HEK293T (cell line): ENCODE measurements around the gene ULK1.
"Not testable (repeated sequence)": the region's sequence is repeated elsewhere in the genome, so short reads cannot be mapped to it uniquely, and the experiment has no call there.

Experiments
- FOXM1 ChIP-seq: fragments of 450-650 bp; IDR thresholded peaks from 2 replicates; pipeline ENCODE4 v1.6.1; 2017; ENCODE audit warnings: mild to moderate bottlenecking, borderline replicate concordance
- HDGF ChIP-seq: fragments of 450-650 bp; IDR thresholded peaks from 2 replicates; pipeline ENCODE4 v1.6.1; 2017; ENCODE audit warnings: antibody characterized with exemption, borderline replicate concordance
- LEF1 ChIP-seq: fragments of 450-650 bp; IDR thresholded peaks from 2 replicates; pipeline ENCODE4 v1.6.1; 2017; ENCODE audit warnings: mild to moderate bottlenecking, borderline replicate concordance
- NFRKB ChIP-seq: fragments of 450-650 bp; IDR thresholded peaks from 2 replicates; pipeline ENCODE4 v1.6.1; 2016; ENCODE audit warnings: mild to moderate bottlenecking, moderate library complexity
- SUZ12 ChIP-seq: fragments of 450-650 bp; IDR thresholded peaks from 2 replicates; pipeline ENCODE4 v1.6.1; 2016; ENCODE audit warnings: mild to moderate bottlenecking

DNA sequence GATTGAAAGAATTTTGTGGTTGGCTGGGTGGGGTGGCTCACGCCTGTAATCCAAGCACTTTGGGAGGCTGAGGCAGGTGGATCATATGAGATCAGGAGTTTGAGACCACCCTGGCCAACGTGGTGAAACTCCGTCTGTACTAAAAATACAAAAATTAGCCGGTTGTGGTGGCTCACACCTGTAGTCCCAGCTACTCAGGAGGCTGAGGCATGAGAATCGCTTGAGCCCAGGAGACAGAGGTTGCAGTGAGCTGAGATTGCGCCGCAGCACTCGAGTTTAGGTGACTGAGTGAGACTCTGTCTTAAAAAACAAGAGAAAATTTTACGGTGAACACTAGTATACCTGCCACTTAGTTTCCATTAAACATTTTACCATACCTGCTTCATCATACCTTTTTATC is 59.4 kb downstream of the ULK1 start:
- TF ChIP-seq HDGF, NFRKB, SUZ12, FOXM1, LEF1: not testable (repeated sequence)
